HG03064 (cell line): Measurements from ENCODE around the gene CDH11.

Experiments used
- ATAC-seq: cut with Tn5 transposase; IDR thresholded peaks from one replicate; pipeline ENCODE4 v1.9.1; 2021; ENCODE audit warnings: low read depth; ENCODE audit not compliant: unreplicated experiment

The CDH11 gene

DNA sequence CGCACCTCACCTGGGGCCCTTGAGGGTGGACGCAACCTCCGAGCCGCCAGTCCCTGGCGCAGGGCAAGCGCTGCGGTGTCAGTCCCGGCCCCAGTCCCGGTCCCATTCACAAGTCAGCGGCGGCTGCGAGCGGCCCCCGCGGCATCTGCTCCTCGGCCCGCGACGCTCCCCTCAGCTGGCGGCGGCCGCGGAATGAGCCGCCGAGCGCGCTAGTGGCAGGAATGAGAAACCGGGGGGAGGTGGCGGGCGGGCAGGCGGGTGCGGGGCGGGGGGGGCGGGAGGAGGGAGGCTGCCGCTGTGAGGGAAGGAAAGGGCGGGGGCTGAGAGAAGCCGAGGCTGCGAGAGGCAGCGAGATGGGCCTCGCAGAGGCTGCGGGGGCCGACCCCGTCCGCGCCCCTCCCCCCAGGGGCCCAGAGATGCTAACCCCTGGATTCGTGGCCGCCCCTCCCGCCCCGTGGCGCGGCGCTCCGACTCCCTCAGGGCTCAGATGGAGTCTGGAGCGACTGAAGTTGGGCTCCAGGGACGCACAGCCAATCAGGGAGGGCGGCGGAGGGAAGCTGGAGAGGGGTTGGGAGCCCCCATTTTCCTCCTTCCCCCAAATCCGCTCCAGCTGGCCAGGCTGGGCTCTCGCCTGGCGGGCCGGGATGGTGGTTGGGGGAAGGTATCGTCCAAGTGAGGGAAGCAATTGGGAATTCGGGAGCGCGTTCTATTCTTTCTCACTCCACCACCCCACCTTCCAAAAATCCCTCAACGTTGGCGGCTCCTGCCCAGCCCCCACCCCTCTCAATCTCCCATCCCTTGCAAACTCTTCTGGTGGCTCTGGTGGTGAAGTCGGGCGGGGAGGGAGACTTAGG lies at the start of gene CDH11:
Gene CDH11, minus strand, starts transcription at position 194 of the 854 bp plus-strand sequence. CDS start 117,194 bp downstream, outside the sequence.
- ATAC-seq = no peak

GRCh38 chr16:65154321-65154720 lies 32.5 kb upstream of the CDH11 start:
- no peak for ATAC-seq

GRCh38 chr16:65153365-65154105 lies 31.7 kb upstream of the CDH11 start:
- no peak for ATAC-seq

DNA sequence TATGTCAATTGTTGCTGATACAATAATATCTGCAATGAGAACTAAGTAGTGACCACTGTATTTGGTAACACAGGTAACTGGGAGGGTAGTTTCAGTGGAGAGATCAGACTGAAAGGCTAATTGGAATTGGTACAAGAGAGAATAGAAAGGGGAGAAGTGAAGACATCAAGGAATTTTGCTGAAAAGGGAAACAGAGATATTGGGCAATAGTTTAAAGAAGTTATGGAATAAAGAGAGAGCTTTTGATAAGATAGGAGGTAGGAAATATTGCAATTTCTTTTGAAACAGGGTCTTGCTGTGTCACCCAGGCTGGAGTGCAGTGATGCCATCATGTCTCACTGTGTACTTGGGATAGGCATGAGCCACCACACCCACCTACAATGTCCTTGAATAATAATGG lies 26.9 kb upstream of the CDH11 start:
- ATAC-seq = no peak

- ATAC-seq = no peak
Measured at GRCh38 chr16:65142276-65142675, 20.4 kb upstream of the CDH11 start.

GRCh38 chr16:65136681-65137080 lies 14.8 kb upstream of the CDH11 start:
- ATAC-seq = no peak

DNA sequence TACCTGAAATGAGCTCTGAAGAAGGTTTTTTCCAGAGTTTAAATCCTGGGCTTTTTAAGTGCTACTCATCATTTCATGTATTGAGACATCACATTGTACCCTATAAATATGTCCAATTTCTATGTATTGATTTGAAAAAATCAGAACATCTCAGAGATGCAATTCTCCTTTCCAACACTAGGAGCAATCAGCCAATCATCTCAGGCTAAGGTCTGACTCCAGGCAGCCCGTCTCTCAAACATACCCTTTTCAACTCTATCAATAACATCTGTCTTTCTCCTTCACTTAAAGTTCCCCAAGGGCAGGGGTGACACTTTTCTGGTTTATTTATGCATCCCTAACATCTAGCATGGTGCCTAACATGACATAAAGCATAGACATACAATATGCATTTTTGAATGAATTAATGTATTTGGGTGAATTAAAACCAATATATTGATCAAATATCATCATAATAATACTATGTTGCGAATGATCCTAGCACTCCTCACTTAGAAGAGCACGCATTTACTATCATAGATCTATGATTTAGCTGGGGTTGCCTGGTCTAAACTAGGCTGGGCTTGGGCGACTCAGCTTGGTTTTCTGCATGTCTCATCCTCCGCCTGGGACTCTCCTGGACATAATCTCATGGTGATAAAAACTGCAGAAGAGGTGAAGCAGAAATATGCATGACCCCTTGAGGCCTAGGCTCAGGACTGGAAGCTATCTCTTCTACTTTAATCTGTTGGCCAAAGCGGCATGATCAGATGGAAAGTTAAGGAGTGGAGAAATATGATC lies 5.2 kb upstream of the CDH11 start:
- no peak for ATAC-seq

- no peak for ATAC-seq
Measured at GRCh38 chr16:65125871-65126270, 4.0 kb upstream of the CDH11 start.

DNA sequence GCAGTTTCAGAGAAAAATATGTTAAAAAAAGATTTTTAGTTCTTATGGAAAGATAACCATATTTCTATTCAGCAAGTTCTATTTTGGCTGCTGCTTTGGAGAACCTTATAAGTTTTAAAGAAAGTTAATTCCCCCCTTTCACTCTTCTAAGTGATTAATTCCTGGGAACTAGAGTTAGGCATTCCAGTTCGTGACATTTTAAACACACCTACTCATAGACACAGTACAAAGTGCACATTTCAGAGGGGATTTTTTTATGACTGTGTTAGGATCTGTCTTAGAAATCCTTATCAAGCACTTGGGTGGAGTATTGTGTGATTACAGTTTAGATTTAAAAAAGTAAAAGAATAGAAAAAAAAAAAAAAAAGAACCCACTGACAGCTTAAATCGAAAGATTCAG lies 3.5 kb upstream of the CDH11 start:
- no peak for ATAC-seq

- ATAC-seq = no peak
Measured at GRCh38 chr16:65124596-65124995, 2.7 kb upstream of the CDH11 start.

- ATAC-seq = no peak
Measured at GRCh38 chr16:65124212-65124548, 2.3 kb upstream of the CDH11 start.

GRCh38 chr16:65123396-65124211 lies 1.7 kb upstream of the CDH11 start:
- no peak for ATAC-seq

GRCh38 chr16:65122724-65123395 lies 997 bp upstream of the CDH11 start:
- ATAC-seq = no peak

DNA sequence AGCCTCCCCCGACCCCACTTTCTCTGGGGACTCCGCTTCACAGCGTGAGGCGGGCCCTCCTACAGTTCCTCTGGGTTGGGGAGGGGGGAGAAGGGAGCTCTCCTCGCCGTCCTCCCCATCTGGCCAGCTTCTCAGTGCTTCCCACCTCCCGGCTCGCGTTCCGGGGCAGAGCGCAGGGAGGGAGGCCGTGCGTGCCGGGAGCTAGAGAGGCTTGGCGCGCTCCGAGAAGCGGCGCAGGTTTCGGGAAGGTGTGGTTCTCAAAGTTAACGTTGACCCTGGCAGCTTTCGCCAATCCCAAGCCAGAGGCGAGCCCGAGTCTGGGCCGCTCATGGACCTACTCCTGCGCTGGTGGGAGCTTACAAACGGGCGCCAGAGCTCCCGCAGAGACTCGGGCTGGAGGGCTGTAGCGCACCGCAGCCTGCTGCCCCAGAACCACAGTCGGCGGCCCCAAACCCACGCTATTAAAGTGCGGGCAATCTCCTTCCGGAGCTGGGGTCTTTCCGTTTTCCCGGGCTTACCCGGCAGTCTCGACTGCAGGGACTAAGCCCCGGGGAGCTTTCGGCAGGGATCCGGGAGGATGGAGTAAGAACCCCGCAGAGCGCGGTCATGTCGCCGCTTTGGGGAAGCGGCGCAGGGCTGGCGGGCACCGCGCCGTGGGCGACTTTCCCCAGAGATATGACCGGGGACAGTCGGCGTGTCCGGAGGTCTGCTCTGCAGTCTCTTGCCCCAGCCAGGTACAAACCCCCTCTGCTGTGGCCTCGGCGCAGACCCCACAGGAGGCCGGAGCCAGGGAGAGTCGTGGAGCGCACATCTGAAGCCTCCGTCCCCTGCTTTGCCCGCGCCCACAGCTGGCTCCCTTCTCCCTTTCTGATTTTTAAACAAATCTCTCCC lies 787 bp downstream of the CDH11 start:
- no peak for ATAC-seq

GRCh38 chr16:65120461-65120830 lies 1.4 kb downstream of the CDH11 start:
- no peak for ATAC-seq

GRCh38 chr16:65119901-65120401 lies 1.9 kb downstream of the CDH11 start:
- no peak for ATAC-seq

DNA sequence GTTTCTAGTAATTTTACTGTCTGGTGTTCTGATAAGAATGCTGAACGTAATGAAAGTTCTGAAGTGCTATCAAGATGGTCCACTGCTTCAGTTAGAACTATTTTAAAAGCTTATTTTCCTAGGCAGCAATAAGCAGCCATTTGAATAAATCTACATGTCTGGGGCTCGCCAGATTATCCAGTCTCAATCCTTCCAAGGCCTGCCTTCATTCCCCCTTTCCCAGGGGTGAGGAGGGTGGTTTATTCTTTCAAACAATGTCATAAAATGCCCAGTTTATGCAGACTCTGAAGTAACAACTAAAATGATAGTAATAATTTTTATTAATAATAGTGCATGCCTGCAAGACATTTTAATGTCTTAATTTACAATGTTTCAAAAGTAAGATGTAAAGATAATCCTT lies 2.4 kb downstream of the CDH11 start:
- ATAC-seq = no peak

- no peak for ATAC-seq
Measured at GRCh38 chr16:65118871-65119270, 3.0 kb downstream of the CDH11 start.
